AG09309 (cell line): ENCODE measurements around the gene ACOXL.

Experiments
- DNase-seq: peaks from one replicate; pipeline ENCODE4 v3.0.0-alpha.2; 2010; ENCODE audit warnings: low read depth
- H3K4me3 ChIP-seq: 2 replicates; pipeline ENCODE4 v1.5.1; 2011; ENCODE audit warnings: mild to moderate bottlenecking, low read depth, low read length, moderate library complexity; ENCODE audit not compliant: control insufficient read depth
- TF ChIP-seq, protein P1 (sequence below): IDR thresholded peaks from 2 replicates; pipeline ENCODE4 v1.5.1; 2011; ENCODE audit warnings: mild to moderate bottlenecking, low read depth, low read length, inconsistent platforms; ENCODE audit not compliant: insufficient read depth, control insufficient read depth; ENCODE audit errors: missing control alignments

ACOXL gene

DNA sequence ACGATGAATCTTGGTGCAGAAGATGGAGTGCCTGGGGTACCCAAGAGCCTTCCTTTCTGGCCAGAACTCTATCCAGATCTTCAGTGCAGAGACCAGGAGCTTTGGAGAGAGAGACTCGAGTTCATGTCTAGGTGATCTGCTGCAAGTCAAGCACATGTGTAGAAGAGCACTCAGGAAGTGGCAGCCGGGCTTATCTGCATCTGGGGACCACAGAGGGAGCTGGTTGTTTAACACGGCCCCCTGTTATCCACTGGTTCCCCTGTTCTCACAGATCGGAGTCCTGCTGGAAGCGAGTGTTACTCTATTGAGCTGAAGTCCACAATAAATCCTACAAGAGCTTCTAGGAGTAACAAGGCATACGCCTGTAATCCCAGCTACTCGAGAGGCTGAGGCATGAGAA, 128.3 kb downstream of the ACOXL start:
- no peak for DNase-seq
- TF ChIP-seq, protein P1, sequence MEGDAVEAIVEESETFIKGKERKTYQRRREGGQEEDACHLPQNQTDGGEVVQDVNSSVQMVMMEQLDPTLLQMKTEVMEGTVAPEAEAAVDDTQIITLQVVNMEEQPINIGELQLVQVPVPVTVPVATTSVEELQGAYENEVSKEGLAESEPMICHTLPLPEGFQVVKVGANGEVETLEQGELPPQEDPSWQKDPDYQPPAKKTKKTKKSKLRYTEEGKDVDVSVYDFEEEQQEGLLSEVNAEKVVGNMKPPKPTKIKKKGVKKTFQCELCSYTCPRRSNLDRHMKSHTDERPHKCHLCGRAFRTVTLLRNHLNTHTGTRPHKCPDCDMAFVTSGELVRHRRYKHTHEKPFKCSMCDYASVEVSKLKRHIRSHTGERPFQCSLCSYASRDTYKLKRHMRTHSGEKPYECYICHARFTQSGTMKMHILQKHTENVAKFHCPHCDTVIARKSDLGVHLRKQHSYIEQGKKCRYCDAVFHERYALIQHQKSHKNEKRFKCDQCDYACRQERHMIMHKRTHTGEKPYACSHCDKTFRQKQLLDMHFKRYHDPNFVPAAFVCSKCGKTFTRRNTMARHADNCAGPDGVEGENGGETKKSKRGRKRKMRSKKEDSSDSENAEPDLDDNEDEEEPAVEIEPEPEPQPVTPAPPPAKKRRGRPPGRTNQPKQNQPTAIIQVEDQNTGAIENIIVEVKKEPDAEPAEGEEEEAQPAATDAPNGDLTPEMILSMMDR, result no peak
- H3K4me3 ChIP-seq, result no peak overlapping the region

DNA sequence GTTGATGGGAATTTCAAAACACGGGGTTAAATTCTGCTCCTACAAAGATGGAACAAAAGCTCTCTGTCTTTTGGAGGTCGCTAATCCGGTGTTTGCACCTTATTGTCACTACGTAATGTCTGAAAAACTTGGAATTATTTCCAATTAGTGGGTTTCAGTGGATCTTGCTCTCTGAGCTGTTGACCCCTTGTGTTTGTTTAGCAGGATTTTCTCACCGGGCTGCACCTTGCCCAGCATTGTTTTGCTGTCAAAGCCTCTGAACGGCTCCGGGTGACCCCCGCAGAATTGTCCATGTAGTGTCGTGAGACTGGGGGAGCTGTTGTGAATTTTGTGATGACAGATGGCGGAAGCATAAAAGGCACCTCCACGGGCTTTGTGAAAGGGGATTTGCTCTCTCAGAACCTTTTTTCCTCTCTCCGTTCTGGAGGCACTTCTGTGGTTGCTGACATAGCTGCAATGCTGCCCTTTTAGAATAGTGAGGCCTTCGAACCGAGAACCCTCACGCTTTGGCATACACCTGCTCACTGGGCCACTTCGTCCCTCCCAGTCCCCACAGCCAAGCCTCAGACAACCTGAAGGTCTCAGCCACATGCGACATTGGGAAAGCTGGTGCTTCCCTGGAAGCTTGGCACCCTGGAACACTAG, 129.4 kb downstream of the ACOXL start:
- DNase-seq, result no peak
- H3K4me3 ChIP-seq, result no peak overlapping the region
- TF ChIP-seq, protein P1, result no peak

DNA sequence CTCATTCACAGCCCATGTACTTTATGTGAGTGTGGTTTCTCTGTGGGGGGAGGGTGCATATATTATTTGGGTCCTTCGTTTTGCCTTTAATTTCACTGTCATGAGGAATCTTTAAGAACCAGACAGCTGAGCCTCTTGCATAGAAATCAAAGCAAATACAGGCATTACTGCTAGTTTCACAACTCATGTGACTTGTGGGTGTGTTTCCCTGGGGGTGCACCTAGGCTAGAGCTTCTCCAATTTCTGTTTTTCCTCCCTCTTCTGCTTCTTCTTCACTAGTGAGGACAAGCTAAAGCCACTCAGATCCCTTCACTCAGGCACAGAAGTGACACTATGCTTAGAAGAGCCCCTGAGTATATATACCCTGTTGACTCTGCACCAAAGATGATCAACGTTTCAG, 131.4 kb downstream of the ACOXL start:
- DNase-seq, result no peak
- TF ChIP-seq, protein P1, result no peak
- no peak overlapping the region for H3K4me3 ChIP-seq

DNA sequence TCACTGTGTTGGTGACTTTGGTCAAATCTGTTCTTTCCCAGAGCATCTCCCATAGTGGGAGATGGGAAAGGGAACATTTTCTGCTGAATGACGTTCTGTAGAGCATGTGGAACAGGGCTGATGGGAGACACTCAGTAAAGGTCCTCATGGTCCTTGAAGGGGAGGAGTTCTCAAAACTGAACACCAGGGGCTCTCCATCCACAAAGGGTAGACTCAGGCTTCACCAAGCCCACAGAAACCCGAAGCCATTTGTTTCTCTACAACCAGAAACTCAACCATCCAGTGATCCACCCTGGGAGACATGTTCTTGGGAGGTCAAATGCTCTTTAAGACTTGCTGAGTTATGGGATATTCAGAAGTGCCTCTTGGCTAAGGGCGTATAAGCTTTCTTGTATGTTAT, 131.8 kb downstream of the ACOXL start:
- no peak overlapping the region for H3K4me3 ChIP-seq
- no peak for DNase-seq
- TF ChIP-seq, protein P1, result no peak

DNA sequence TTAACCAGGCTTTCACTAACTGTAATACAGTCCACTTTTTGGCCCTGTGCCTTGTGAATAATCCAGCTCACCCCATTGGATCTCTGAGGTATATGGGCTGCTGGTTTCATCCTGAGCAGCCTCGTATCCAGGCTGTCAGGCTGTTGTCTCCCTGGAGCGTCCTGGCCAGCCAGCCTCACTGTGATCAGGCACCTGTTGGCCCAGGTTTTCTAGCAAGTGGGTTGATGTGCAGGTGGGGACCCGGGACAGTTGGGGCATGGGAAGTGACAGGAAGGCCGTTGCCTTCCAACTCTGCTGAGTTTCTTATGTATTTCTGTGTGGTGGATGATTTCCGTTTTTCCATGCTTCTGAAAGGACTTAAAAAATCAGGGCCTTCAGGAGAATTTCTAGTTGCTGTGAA, 132.4 kb downstream of the ACOXL start:
- no peak for DNase-seq
- no peak overlapping the region for H3K4me3 ChIP-seq
- TF ChIP-seq, protein P1, result no peak

DNA sequence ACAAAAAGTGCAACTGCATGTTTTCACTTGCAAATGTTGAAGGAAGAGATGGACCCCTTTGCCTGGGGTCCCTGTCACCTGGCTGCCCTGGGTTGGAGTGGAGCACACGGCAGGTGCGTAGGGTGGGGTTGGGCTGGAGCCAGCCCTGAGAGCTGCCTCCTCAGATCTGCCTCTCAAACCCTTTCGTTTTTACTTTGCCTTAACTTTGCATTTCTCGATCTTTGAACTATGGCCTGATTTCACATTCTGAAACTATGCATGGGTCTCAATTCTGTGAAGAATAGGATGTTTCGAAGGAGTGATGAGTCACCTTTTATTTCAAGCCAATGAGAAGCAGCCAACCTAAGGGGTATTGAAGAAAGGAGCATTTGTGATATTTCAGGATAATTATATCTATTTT, 132.8 kb downstream of the ACOXL start:
- no peak overlapping the region for H3K4me3 ChIP-seq
- TF ChIP-seq, protein P1, result no peak
- no peak for DNase-seq

DNA sequence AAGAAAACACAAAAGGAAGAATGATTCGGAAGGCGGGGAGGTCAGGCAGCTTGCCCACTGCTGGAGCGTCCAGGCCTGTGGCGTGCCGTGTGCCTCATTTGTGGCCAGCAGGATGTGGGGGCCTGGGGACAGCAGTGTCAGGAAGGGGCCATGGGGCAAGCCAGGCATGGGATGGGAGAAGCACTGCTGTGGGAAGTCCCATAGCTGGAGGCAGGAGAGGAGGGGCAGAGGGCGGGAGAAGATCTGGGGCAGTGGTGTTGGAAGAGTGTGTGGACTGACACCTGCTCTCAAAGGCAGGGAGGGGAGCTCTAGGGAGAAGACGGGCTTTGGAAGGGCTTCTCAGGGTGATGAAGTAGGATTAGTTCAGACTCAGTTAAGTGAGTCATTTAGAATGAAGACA, 133.7 kb downstream of the ACOXL start:
- H3K4me3 ChIP-seq, result no peak overlapping the region
- TF ChIP-seq, protein P1, result no peak
- no peak for DNase-seq
